ENCODE results near the gene RSPO3. TPM values are rescaled to one million over a fixed set of nuclear protein-coding genes. Genes with fewer than 3 reads are reported as not detected.

The RSPO3 gene
- total RNA-seq, 1 donor from 2014 or later, result not detected

GRCh38 chr6:127173156-127173940 is 54.9 kb downstream of the RSPO3 start:
- Mint-ChIP-seq H3K4me3 (no peak overlapping the region), H3K36me3 (ENCODE audit: low read depth) (no peaks in the 10 kb centered on the region), H3K27me3 (ENCODE audit: low read depth) (no peaks in the 10 kb centered on the region), H3K27ac (ENCODE audit: unreplicated experiment) (no peak overlapping the region), H3K4me1 (no peaks in the 10 kb centered on the region), H3K9me3 (no peaks in the 10 kb centered on the region)
- TF ChIP-seq CTCF (conservative IDR thresholded peaks at IDR 0.05), result no peak
- DNase-seq (ENCODE audit: low read depth, low spot score), result no peak

DNA sequence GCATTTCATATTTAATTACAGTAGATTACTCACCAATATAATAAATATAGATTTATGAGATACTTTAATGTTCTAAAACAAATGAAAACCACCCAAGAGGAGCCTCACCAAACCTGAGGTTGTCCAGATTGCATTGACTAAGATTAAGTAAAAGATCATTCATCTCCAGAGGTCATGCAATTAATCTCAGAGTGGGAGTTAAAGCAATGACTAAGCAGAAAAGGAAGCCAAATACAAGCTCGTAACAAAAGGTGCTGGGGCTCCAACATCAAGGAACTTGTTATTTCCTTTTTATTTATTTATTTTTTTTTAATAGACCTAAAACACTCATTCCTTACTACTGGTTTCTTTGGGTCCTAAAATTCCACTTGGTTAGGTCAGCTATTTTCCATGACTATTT is 57.7 kb downstream of the RSPO3 start:
- H3K9me3 Mint-ChIP-seq, result no peaks in the 10 kb centered on the region
- H3K4me3 Mint-ChIP-seq, result no peak overlapping the region
- DNase-seq (ENCODE audit: low read depth, low spot score), result no peak
- no peaks in the 10 kb centered on the region for H3K36me3 Mint-ChIP-seq (ENCODE audit: low read depth)
- TF ChIP-seq CTCF (conservative IDR thresholded peaks at IDR 0.05), result no peak
- no peaks in the 10 kb centered on the region for H3K27me3 Mint-ChIP-seq (ENCODE audit: low read depth)
- no peak overlapping the region for H3K27ac Mint-ChIP-seq (ENCODE audit: unreplicated experiment)
- H3K4me1 Mint-ChIP-seq, result no peaks in the 10 kb centered on the region

- TF ChIP-seq CTCF (conservative IDR thresholded peaks at IDR 0.05), result no peak
Measured at GRCh38 chr6:127177030-127177922, 58.8 kb downstream of the RSPO3 start.

DNA sequence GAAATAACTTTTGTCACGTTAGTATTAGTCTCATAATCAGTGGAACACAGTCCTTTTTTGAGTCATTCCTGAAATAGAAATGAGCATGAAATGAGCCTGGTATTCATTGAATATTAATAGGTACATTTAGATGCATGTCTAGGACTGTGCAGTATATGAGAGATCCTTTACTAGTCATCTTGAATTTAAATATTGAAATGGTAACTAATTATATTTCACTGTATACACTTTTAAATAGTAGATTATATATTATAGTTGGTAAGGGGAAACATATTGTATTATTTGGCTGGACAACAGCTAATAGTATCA is 59.4 kb downstream of the RSPO3 start:
- no peaks in the 10 kb centered on the region for H3K4me1 Mint-ChIP-seq
- no peak overlapping the region for H3K4me3 Mint-ChIP-seq
- no peak overlapping the region for H3K27ac Mint-ChIP-seq (ENCODE audit: unreplicated experiment)
- no peak for DNase-seq (ENCODE audit: low read depth, low spot score)
- H3K36me3 Mint-ChIP-seq (ENCODE audit: low read depth), result no peaks in the 10 kb centered on the region
- H3K9me3 Mint-ChIP-seq, result no peaks in the 10 kb centered on the region
- no peak for TF ChIP-seq CTCF (conservative IDR thresholded peaks at IDR 0.05)
- H3K27me3 Mint-ChIP-seq (ENCODE audit: low read depth), result no peaks in the 10 kb centered on the region

More at GRCh38 chr6:127177030-127177922, 58.8 kb downstream of the RSPO3 start:
- Mint-ChIP-seq H3K9me3 (no peaks in the 10 kb centered on the region), H3K4me3 (no peak overlapping the region), H3K27ac (ENCODE audit: unreplicated experiment) (no peak overlapping the region), H3K36me3 (ENCODE audit: low read depth) (no peaks in the 10 kb centered on the region), H3K27me3 (ENCODE audit: low read depth) (no peaks in the 10 kb centered on the region), H3K4me1 (no peaks in the 10 kb centered on the region)
- no peak for DNase-seq (ENCODE audit: low read depth, low spot score)

- Mint-ChIP-seq H3K36me3 (ENCODE audit: low read depth) (no peaks in the 10 kb centered on the region), H3K27ac (ENCODE audit: unreplicated experiment) (no peak overlapping the region), H3K27me3 (ENCODE audit: low read depth) (no peaks in the 10 kb centered on the region), H3K4me1 (no peaks in the 10 kb centered on the region), H3K9me3 (no peaks in the 10 kb centered on the region), H3K4me3 (no peak overlapping the region)
- no peak for DNase-seq (ENCODE audit: low read depth, low spot score)
- no peak for TF ChIP-seq CTCF (conservative IDR thresholded peaks at IDR 0.05)
Measured at GRCh38 chr6:127178746-127179145, 60.3 kb downstream of the RSPO3 start.
